ENCODE results near the gene ZDHHC1. TPM values are rescaled to one million over a fixed set of nuclear protein-coding genes. Genes with fewer than 3 reads are reported as not detected.
A peak's percentile ranks its signal among the peaks of the same experiment; 100 is the strongest.

ZDHHC1 gene
- total RNA-seq, 4 donors from 2014 or later, result 11.6 to 27.5 (median 20.8) TPM

DNA sequence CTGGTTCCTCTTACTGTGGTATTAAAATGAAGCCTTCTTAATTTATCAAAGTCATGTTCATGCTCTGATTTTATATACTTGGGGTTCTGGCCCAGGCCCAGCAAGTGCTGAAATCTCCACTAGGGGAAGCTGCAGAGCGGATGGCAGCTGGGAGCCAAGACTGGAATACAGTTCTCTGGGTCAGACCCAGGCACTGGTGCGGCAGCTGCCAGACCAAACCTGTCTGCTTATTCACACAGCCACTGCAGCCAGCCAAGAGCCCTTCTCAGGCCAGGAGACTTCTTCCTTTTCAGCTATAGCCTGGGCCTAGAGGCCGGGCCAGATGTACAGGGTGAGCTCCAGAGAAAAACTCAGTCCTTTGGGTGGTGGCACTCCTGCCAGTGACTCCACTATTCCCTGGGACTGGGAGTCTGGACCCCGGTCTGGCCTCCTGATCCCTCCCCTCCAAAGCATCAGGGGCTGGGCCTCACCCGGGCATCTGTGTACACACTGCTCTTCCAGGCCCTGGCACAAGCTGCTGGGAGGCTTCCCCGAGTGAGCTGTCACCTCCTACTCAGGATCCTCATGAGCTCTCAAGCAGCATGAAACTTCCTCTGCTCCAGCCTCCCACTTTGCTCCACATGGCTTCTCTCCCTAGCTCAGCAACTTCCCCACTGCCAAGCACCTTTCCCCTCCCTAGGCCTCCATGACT, 40.3 kb upstream of the ZDHHC1 start:
- intact Hi-C loops (cut with DNase I), result no loop called here
- H3K4me1 ChIP-seq, result peaks cover 57 to 87% (median 75%) of the 10 kb centered on the region in 4 donors
- peaks cover 6 to 29% (median 28%) of the 10 kb centered on the region in 4 donors for H3K36me3 ChIP-seq
- no peaks in the 10 kb centered on the region for H3K9me3 ChIP-seq
- no peak overlapping the region for H3K4me3 ChIP-seq
- no peaks in the 10 kb centered on the region for H3K27me3 ChIP-seq
- peak overlapping the region; percentile 52 to 70 (median 66) for H3K27ac ChIP-seq (replicated peaks in 1 of 4)
- no peak for DNase-seq (ENCODE audit: extremely low spot score)
- WGBS, result 58% methylated on average over 2 of the region's 6 CpGs
- peak; percentile 42 to 57 for TF ChIP-seq POLR2AphosphoS5 (IDR thresholded peaks at IDR 0.05)
- no peak for TF ChIP-seq EP300 (IDR thresholded peaks at IDR 0.05)
- TF ChIP-seq, protein P1, sequence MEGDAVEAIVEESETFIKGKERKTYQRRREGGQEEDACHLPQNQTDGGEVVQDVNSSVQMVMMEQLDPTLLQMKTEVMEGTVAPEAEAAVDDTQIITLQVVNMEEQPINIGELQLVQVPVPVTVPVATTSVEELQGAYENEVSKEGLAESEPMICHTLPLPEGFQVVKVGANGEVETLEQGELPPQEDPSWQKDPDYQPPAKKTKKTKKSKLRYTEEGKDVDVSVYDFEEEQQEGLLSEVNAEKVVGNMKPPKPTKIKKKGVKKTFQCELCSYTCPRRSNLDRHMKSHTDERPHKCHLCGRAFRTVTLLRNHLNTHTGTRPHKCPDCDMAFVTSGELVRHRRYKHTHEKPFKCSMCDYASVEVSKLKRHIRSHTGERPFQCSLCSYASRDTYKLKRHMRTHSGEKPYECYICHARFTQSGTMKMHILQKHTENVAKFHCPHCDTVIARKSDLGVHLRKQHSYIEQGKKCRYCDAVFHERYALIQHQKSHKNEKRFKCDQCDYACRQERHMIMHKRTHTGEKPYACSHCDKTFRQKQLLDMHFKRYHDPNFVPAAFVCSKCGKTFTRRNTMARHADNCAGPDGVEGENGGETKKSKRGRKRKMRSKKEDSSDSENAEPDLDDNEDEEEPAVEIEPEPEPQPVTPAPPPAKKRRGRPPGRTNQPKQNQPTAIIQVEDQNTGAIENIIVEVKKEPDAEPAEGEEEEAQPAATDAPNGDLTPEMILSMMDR (IDR thresholded peaks at IDR 0.05), result peak; percentile 54 to 72 (median 61)

DNA sequence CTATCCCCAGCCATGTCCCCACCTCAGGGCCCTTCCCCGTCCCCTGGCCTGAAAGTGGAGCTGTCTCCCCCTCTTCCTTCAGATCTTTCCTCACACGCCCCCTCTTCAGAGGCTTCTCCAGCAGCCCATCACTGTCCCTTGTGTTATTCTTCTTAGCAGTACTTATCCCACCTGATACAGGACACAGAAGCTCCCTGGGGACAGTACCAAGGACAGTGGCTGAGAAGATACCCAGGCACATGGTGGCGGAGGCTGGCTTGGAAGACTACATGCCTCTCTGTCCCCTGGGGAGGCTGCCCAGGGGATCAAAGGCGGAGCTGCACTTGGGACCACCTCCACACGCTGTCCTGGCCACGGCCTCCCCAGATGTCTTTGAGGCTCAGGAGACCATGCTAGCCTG, 38.6 kb upstream of the ZDHHC1 start:
- TF ChIP-seq EP300 (IDR thresholded peaks at IDR 0.05) (no peak), POLR2A (IDR thresholded peaks at IDR 0.05; ENCODE audit: low read depth) (no peak), POLR2AphosphoS5 (IDR thresholded peaks at IDR 0.05) (no peak)
- TF ChIP-seq, protein P1 (IDR thresholded peaks at IDR 0.05), result no peak
- Histone ChIP-seq H3K4me1 (peaks cover 53 to 87% (median 73%) of the 10 kb centered on the region in 4 donors), H3K9me3 (no peaks in the 10 kb centered on the region), H3K36me3 (peaks cover 6 to 38% (median 33%) of the 10 kb centered on the region in 4 donors), H3K27me3 (no peaks in the 10 kb centered on the region), H3K4me3 (no peak overlapping the region), H3K27ac (replicated peaks in 1 of 4) (no peak overlapping the region)
- intact Hi-C loops (cut with DNase I), result no loop called here
- 88% methylated on average over 2 of the region's 6 CpGs for WGBS
- DNase-seq (ENCODE audit: extremely low spot score), result no peak

DNA sequence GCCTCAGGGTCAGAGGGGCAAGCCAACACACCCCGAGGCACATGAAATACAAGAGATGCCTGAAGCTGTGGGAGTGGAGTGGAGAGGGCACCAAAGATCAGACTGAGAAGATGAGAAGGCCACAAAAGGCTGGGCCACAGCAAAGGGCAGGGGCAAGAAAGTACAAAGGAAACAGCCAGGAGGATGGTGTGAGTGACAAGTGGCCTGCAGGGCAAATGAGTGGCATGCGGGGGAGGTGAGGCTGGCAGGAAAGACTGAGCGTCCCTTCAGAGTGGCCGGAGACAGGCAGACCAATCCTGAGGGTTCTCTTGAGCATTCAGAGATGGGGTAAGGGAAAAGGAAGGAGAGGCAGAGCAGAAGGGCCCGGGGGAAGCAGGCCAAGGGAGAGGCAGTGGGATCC, 37.8 kb upstream of the ZDHHC1 start:
- DNase-seq (ENCODE audit: extremely low spot score), result no peak
- WGBS, result 91% methylated on average over 4 of the region's 5 CpGs
- H3K36me3 ChIP-seq, result peaks cover 6 to 46% (median 37%) of the 10 kb centered on the region in 4 donors
- no peak overlapping the region for H3K4me3 ChIP-seq
- H3K9me3 ChIP-seq, result no peaks in the 10 kb centered on the region
- H3K27me3 ChIP-seq, result no peaks in the 10 kb centered on the region
- TF ChIP-seq POLR2AphosphoS5 (IDR thresholded peaks at IDR 0.05), result no peak
- TF ChIP-seq, protein P1 (IDR thresholded peaks at IDR 0.05), result no peak
- TF ChIP-seq POLR2A (IDR thresholded peaks at IDR 0.05; ENCODE audit: low read depth), result no peak
- TF ChIP-seq EP300 (IDR thresholded peaks at IDR 0.05), result no peak
- H3K27ac ChIP-seq (replicated peaks in 1 of 4), result peak overlapping the region in 1 of 4 donors; percentile 4
- intact Hi-C loops (cut with DNase I), result no loop called here
- H3K4me1 ChIP-seq, result peaks cover 53 to 87% (median 73%) of the 10 kb centered on the region in 4 donors

DNA sequence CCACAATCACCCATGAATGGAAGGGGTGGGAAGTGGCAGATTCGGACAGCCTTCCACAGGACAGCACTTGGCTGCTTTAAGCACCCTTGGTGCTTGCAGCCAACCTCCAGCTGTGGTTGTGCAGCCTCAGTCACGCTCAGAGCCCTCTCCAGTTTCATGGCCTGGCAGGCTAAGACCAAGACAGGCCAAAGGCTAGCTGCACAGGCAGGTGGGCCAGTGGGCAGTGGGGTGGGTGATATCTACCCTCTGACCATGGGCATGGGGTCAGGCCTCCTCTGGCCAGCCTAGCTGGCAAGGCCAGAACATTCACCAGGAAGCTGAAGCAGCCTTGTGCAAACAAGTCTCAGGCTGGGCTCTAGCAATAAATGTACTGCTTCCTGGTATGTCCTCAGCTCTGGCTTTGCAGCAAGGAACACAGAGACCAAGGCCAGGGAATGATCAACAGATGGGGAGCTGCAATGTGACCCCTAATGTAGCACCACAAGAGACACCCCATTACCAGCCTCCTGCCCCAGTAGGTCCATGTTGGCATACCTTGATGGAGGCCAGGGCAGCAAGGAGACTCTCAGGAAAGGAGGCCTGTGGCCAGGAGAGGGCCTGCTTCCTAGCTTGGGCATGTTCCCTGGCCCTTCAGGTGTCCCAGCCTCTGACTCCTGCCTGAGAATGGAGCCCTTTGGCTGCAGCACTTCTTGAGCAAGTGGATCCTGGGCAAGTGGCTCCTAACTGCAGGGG, 35.6 kb upstream of the ZDHHC1 start:
- no peaks in the 10 kb centered on the region for H3K27me3 ChIP-seq
- WGBS, result 56% methylated on average over 2 of the region's 2 CpGs
- H3K9me3 ChIP-seq, result no peaks in the 10 kb centered on the region
- peaks cover 51 to 86% (median 70%) of the 10 kb centered on the region in 4 donors for H3K4me1 ChIP-seq
- intact Hi-C loops (cut with DNase I), result no loop called here
- H3K4me3 ChIP-seq, result no peak overlapping the region
- TF ChIP-seq EP300 (IDR thresholded peaks at IDR 0.05), result no peak
- no peak for TF ChIP-seq POLR2AphosphoS5 (IDR thresholded peaks at IDR 0.05)
- no peak for TF ChIP-seq POLR2A (IDR thresholded peaks at IDR 0.05; ENCODE audit: low read depth)
- DNase-seq (ENCODE audit: extremely low spot score), result no peak
- H3K27ac ChIP-seq (replicated peaks in 1 of 4), result peak overlapping the region in 1 of 4 donors; percentile 3
- H3K36me3 ChIP-seq, result peaks cover 6 to 63% (median 44%) of the 10 kb centered on the region in 4 donors

DNA sequence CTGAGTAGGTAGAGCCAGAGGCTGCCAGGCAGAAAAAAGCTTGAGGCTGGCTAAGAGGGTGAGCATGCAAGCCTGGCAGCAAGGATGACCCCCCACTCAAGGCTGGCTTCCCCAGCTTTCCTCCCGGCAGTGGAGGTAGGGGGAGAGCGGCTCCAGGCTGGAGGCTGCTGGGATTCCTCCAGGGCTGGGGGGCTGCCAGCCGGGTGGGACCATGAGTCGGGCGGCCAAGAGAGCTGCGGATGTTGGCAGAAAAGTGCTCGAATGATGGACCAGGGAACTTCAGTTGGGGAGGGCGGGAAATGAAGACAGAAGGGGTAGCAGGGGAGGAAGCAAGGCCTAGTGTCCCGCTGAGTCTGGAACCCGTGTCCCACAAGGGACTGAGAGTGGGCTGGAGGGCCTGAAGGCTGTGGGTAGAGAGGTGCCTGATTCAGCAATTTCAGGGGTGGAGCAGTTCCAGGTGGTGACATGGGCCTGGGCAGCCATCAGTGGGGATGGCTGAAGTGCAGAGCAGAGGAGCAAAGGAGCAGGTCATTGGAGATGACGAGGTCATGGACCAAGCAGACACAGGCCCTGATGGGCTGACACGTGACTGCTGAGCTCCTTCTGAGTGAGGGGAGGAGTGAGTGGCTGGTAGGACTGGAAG, 34.9 kb upstream of the ZDHHC1 start:
- WGBS, result 79% methylated on average over 12 of the region's 12 CpGs
- Histone ChIP-seq H3K27me3 (no peaks in the 10 kb centered on the region), H3K27ac (replicated peaks in 1 of 4) (peak overlapping the region in 2 of 4 donors; percentile 3 to 10), H3K4me3 (no peak overlapping the region), H3K36me3 (peaks cover 6 to 63% (median 44%) of the 10 kb centered on the region in 4 donors), H3K9me3 (no peaks in the 10 kb centered on the region), H3K4me1 (peaks cover 51 to 86% (median 70%) of the 10 kb centered on the region in 4 donors)
- intact Hi-C loops (cut with DNase I), result no loop called here
- no peak for DNase-seq (ENCODE audit: extremely low spot score)
- TF ChIP-seq POLR2A (IDR thresholded peaks at IDR 0.05; ENCODE audit: low read depth), result no peak
- no peak for TF ChIP-seq POLR2AphosphoS5 (IDR thresholded peaks at IDR 0.05)
- no peak for TF ChIP-seq EP300 (IDR thresholded peaks at IDR 0.05)
- TF ChIP-seq, protein P1 (IDR thresholded peaks at IDR 0.05), result no peak
